OCI-LY3 (cell line): Measurements from ENCODE around the gene GSK3B.

ENCODE experiments used
- H2AFZ ChIP-seq: fragments of 200-600, 300-600 bp; shearing (Covaris generic); 2 replicates; pipeline ENCODE4 v1.6.0; 2014; ENCODE audit warnings: antibody characterized with exemption, low read depth, low read length
- H3K27ac ChIP-seq: fragments of 200-600, 300-600 bp; sonication (generic); 2 replicates; pipeline ENCODE4 v1.5.1; 2014; ENCODE audit warnings: mild to moderate bottlenecking, low read length, moderate library complexity, mixed read lengths
- H3K27me3 ChIP-seq: fragments of 200-600, 300-600 bp; sonication (generic); 2 replicates; pipeline ENCODE4 v1.6.1; 2014; ENCODE audit warnings: low read depth, low read length, mixed read lengths
- H3K36me3 ChIP-seq: fragments of 200-600, 300-600 bp; sonication (generic); replicated peaks from 2 replicates; pipeline ENCODE3; 2014; ENCODE audit warnings: low read depth, low read length, mixed read lengths
- H3K4me1 ChIP-seq: fragments of 300-600, 200-600 bp; sonication (generic); 2 replicates; pipeline ENCODE4 v1.6.1; 2014; ENCODE audit warnings: low read length, mixed read lengths
- H3K4me2 ChIP-seq: fragments of 200-600, 300-600 bp; sonication (generic); 2 replicates; pipeline ENCODE4 v1.6.1; 2014; ENCODE audit warnings: low read length, mixed read lengths
- H3K4me3 ChIP-seq: fragments of 300-600, 200-600 bp; sonication (generic); 2 replicates; pipeline ENCODE4 v1.5.1; 2014; ENCODE audit warnings: antibody characterized with exemption, mild to moderate bottlenecking, low read length, moderate library complexity
- H3K79me2 ChIP-seq: fragments of 300-600, 200-600 bp; shearing (Covaris generic); 2 replicates; pipeline ENCODE4 v1.6.1; 2014; ENCODE audit warnings: mild to moderate bottlenecking, low read length, mixed read lengths
- H3K9ac ChIP-seq: fragments of 300-600, 200-600 bp; shearing (Covaris generic); 2 replicates; pipeline ENCODE4 v1.6.0; 2014; ENCODE audit warnings: mild to moderate bottlenecking, low read length, moderate library complexity
- H3K9me3 ChIP-seq: fragments of 200-600, 300-600 bp; shearing (Covaris generic); 2 replicates; pipeline ENCODE4 v1.6.1; 2014; ENCODE audit warnings: low read length, mixed read lengths; ENCODE audit not compliant: insufficient read depth
- H4K20me1 ChIP-seq: fragments of 200-600, 300-600 bp; sonication (generic); 2 replicates; pipeline ENCODE4 v1.6.1; 2016; ENCODE audit warnings: low read length, mixed read lengths; ENCODE audit not compliant: insufficient read depth
- EZH2phosphoT487 ChIP-seq: fragments of 200-600 bp; shearing (Covaris generic); IDR thresholded peaks from 2 replicates; pipeline ENCODE4 v1.6.1; 2018; ENCODE audit warnings: antibody characterized with exemption, mixed run types, low read depth
- TF ChIP-seq, protein P1 (sequence below): fragments of 200-600, 300-600 bp; sonication (generic); IDR thresholded peaks from 2 replicates; pipeline ENCODE4 v1.5.1; 2014; ENCODE audit warnings: antibody characterized with exemption, low read length, low read depth

GSK3B gene

GRCh38 chr3:119795849-119796248, 298.4 kb downstream of the GSK3B start:
- H3K4me2 ChIP-seq, result no peak overlapping the region
- H3K9me3 ChIP-seq, result no peaks in the 10 kb centered on the region
- H3K36me3 ChIP-seq, result no peaks in the 10 kb centered on the region
- H3K9ac ChIP-seq, result no peak overlapping the region
- peaks cover 8% of the 10 kb centered on the region; the same call in 1 of the 2 replicates for H3K27me3 ChIP-seq
- no peaks in the 10 kb centered on the region for H3K4me1 ChIP-seq
- no peak overlapping the region for H2AFZ ChIP-seq
- TF ChIP-seq EZH2phosphoT487, result no peak
- TF ChIP-seq, protein P1, sequence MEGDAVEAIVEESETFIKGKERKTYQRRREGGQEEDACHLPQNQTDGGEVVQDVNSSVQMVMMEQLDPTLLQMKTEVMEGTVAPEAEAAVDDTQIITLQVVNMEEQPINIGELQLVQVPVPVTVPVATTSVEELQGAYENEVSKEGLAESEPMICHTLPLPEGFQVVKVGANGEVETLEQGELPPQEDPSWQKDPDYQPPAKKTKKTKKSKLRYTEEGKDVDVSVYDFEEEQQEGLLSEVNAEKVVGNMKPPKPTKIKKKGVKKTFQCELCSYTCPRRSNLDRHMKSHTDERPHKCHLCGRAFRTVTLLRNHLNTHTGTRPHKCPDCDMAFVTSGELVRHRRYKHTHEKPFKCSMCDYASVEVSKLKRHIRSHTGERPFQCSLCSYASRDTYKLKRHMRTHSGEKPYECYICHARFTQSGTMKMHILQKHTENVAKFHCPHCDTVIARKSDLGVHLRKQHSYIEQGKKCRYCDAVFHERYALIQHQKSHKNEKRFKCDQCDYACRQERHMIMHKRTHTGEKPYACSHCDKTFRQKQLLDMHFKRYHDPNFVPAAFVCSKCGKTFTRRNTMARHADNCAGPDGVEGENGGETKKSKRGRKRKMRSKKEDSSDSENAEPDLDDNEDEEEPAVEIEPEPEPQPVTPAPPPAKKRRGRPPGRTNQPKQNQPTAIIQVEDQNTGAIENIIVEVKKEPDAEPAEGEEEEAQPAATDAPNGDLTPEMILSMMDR, result no peak
- no peak overlapping the region for H3K27ac ChIP-seq
- H3K4me3 ChIP-seq, result no peak overlapping the region
- H3K79me2 ChIP-seq, result no peaks in the 10 kb centered on the region
- H4K20me1 ChIP-seq, result no peaks in the 10 kb centered on the region

DNA sequence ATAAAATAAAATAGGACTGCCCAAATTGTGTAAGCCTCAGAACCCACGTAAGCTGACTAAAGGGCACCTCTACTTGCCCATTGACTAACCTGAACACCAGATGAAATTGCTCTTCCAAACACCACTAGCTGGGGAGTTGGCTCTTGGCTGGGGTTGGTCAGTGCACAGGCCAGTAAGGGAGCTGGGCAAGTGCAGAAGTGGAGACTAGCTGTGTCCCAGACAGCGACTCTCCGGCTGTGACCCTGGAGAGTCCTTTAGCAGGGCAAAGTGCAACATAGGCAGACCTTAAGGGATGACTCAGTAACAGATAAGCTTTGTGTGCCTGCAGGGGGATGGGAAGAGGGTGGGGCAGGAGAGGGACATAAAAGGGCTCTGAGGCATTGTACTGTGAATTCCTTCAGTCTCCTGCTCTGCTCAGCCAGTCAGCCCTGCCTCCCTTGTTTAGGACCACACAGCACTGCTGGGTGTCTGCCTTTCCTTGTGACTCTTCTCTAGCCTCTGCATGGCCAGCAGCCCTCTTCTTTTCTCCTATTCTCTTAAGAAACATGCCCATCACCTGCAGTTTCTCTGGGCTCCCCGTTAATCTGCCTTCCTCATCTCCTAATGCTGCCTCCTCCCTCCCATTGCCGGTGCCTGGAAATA, 299.2 kb downstream of the GSK3B start:
- no peak overlapping the region for H3K4me2 ChIP-seq
- TF ChIP-seq EZH2phosphoT487, result no peak
- TF ChIP-seq, protein P1, result no peak
- no peaks in the 10 kb centered on the region for H3K9me3 ChIP-seq
- no peak overlapping the region for H2AFZ ChIP-seq
- no peaks in the 10 kb centered on the region for H3K79me2 ChIP-seq
- H3K36me3 ChIP-seq, result no peaks in the 10 kb centered on the region
- H3K4me1 ChIP-seq, result no peaks in the 10 kb centered on the region
- H3K27ac ChIP-seq, result no peak overlapping the region
- peaks cover 2% of the 10 kb centered on the region; the same call in 1 of the 2 replicates for H3K27me3 ChIP-seq
- H3K4me3 ChIP-seq, result no peak overlapping the region
- H4K20me1 ChIP-seq, result no peaks in the 10 kb centered on the region
- H3K9ac ChIP-seq, result no peak overlapping the region

DNA sequence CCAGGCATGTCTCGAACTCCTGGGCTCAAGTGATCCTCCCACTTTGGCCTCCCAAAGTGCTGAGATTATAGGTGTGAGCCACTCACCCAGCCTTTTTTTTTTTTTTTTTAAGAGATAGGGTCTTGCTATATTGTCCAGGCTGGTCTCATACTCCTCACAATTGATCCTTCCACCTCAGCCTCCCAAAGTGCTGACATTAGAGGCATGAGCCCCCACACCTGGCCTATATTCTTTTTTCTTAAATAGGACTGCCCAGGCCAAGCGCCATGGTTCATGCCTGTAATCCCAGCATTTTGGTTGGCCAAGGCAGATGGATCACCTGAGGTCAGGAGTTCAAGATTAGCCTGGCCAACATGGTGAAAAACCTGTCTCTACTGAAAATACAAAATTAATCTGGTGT, 299.8 kb downstream of the GSK3B start:
- no peak for TF ChIP-seq EZH2phosphoT487
- TF ChIP-seq, protein P1, result no peak
- Histone ChIP-seq H3K4me3 (no peak overlapping the region), H3K9me3 (no peaks in the 10 kb centered on the region), H2AFZ (no peak overlapping the region), H4K20me1 (no peaks in the 10 kb centered on the region), H3K9ac (no peak overlapping the region), H3K27ac (no peak overlapping the region), H3K27me3 (peaks cover 2% of the 10 kb centered on the region; the same call in 1 of the 2 replicates), H3K4me2 (no peak overlapping the region), H3K79me2 (no peaks in the 10 kb centered on the region), H3K4me1 (no peaks in the 10 kb centered on the region), H3K36me3 (no peaks in the 10 kb centered on the region)

DNA sequence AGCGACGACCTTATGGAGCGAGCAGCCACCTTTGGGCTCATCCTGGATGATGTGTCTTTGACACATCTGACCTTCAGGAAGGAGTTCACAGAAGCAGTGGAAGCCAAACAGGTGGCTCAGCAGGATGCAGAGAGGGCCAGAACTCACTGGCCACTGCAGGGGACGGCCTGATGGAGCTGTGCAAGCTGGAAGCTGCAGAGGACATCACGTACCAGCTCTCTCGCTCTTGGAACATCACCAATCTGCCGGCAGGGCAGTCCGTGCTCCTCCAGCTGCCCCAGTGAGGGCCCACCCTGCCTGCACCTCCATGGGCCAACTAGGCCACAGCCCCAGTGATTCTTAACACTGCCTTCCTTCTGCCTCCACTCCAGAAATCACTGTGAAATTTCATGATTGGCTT, 302.0 kb downstream of the GSK3B start:
- Histone ChIP-seq H3K4me1 (no peaks in the 10 kb centered on the region), H2AFZ (no peak overlapping the region), H4K20me1 (no peaks in the 10 kb centered on the region)

More for the DNA sequence above, 302.0 kb downstream of the GSK3B start:
- no peak overlapping the region for H3K27ac ChIP-seq
- no peak for TF ChIP-seq EZH2phosphoT487
- TF ChIP-seq, protein P1, result no peak
- H3K4me2 ChIP-seq, result no peak overlapping the region
- H3K4me3 ChIP-seq, result no peak overlapping the region
- H3K27me3 ChIP-seq, result no peaks in the 10 kb centered on the region
- no peak overlapping the region for H3K9ac ChIP-seq
- H3K36me3 ChIP-seq, result no peaks in the 10 kb centered on the region
- H3K79me2 ChIP-seq, result no peaks in the 10 kb centered on the region
- no peaks in the 10 kb centered on the region for H3K9me3 ChIP-seq
